Measurements from ENCODE around the gene DIAPH1.
A peak's percentile ranks its signal among the peaks of the same experiment; 100 is the strongest.

DIAPH1 gene

GRCh38 chr5:141559461-141559860 is 59.3 kb downstream of the DIAPH1 start:
- no peak for DNase-seq (ENCODE audit: extremely low read depth, low read depth)
- H3K4me3 ChIP-seq (replicated peaks; ENCODE audit: low read depth, low read length), result no peak overlapping the region
- TF ChIP-seq, protein P1, sequence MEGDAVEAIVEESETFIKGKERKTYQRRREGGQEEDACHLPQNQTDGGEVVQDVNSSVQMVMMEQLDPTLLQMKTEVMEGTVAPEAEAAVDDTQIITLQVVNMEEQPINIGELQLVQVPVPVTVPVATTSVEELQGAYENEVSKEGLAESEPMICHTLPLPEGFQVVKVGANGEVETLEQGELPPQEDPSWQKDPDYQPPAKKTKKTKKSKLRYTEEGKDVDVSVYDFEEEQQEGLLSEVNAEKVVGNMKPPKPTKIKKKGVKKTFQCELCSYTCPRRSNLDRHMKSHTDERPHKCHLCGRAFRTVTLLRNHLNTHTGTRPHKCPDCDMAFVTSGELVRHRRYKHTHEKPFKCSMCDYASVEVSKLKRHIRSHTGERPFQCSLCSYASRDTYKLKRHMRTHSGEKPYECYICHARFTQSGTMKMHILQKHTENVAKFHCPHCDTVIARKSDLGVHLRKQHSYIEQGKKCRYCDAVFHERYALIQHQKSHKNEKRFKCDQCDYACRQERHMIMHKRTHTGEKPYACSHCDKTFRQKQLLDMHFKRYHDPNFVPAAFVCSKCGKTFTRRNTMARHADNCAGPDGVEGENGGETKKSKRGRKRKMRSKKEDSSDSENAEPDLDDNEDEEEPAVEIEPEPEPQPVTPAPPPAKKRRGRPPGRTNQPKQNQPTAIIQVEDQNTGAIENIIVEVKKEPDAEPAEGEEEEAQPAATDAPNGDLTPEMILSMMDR (IDR thresholded peaks at IDR 0.05; ENCODE audit: low read depth, low read length, missing control alignments), result no peak

- DNase-seq (ENCODE audit: extremely low read depth, low read depth), result no peak
- no peak overlapping the region for H3K4me3 ChIP-seq (replicated peaks; ENCODE audit: low read depth, low read length)
- TF ChIP-seq, protein P1 (IDR thresholded peaks at IDR 0.05; ENCODE audit: low read depth, low read length, missing control alignments), result no peak
Measured at GRCh38 chr5:141558150-141558549, 60.6 kb downstream of the DIAPH1 start.

- H3K4me3 ChIP-seq (replicated peaks; ENCODE audit: low read depth, low read length), result peak overlapping the region; percentile 1; the same call in 1 of the 2 replicates
- peak; percentile 94 for DNase-seq (ENCODE audit: extremely low read depth, low read depth)
- TF ChIP-seq, protein P1 (IDR thresholded peaks at IDR 0.05; ENCODE audit: low read depth, low read length, missing control alignments), result peak; percentile 79
Measured at GRCh38 chr5:141557681-141558136, 61.1 kb downstream of the DIAPH1 start.

DNA sequence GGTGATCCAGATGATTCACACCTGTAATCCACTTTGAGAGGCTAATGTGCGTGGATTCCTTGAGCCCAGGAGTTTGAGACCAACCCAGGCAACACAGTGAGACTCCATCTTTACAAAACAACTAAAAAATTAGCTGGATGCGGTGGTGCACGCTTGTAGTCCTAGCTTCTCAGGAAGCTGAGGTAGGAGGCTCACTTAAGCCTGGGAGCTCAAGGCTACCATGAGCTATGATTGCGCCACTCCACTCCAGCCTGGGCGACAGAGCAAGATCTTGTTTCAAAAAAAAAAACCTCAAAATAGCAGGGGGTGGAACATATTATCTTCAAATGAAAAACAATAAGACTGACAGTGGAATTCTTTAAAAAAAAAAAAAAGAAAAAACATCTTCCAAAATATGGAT is 70.9 kb downstream of the DIAPH1 start:
- TF ChIP-seq, protein P1 (IDR thresholded peaks at IDR 0.05; ENCODE audit: low read depth, low read length, missing control alignments), result no peak
- H3K4me3 ChIP-seq (replicated peaks; ENCODE audit: low read depth, low read length), result no peak overlapping the region
- DNase-seq (ENCODE audit: extremely low read depth, low read depth), result no peak

DNA sequence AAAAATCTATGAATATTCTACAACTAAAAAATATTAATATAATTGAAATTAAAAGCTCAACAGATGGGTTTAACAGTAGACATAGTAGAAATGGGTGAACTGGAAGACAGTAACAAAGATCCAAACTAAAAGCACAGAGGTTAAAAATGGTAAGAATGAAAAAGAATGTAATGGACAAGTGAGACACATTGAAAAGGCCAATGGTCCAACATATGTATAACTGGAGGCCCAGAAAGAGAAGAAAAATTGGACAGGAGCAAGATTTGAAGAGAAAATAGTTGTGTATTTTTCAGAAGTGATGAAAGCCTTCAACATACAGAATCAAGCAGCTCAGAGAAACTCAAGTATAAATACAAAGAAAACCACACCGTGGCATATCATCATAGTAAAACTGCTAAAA is 71.3 kb downstream of the DIAPH1 start:
- DNase-seq (ENCODE audit: extremely low read depth, low read depth), result no peak
- TF ChIP-seq, protein P1 (IDR thresholded peaks at IDR 0.05; ENCODE audit: low read depth, low read length, missing control alignments), result no peak
- no peak overlapping the region for H3K4me3 ChIP-seq (replicated peaks; ENCODE audit: low read depth, low read length)

DNA sequence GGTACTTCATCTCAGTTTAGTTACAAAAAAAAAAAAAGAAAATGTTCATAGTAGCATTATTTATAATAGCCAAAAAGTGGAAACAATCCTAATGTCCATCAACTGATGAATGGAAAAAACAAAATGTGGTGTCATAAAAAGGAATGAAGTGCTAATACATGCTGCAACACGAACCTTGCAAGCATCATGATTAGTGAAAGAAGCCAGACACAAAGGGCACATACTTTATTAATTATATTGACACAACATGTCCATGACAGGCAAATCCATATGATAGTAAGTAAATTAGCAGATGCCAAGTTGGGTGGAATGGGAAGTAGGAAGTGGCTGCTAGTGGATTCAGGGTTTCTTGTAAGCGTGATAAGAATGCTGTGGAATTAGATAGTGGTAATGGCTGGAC is 75.7 kb downstream of the DIAPH1 start:
- no peak for DNase-seq (ENCODE audit: extremely low read depth, low read depth)
- no peak overlapping the region for H3K4me3 ChIP-seq (replicated peaks; ENCODE audit: low read depth, low read length)
- TF ChIP-seq, protein P1 (IDR thresholded peaks at IDR 0.05; ENCODE audit: low read depth, low read length, missing control alignments), result no peak

Data from HFF-Myc (cell line).